GM12865 (cell line): ENCODE data around the gene MOCOS.

Experiments used
- DNase-seq: peaks from one replicate; pipeline ENCODE4 v3.0.0; 2010; ENCODE audit warnings: low read depth
- H3K4me3 ChIP-seq: 2 replicates; pipeline ENCODE4 v1.5.1; 2011; ENCODE audit warnings: mild to moderate bottlenecking, low read depth, low read length, control low read depth
- TF ChIP-seq, protein P1 (sequence below): IDR thresholded peaks from 2 replicates; pipeline ENCODE4 v1.5.1; 2011; ENCODE audit warnings: low read length, control low read depth, low read depth, inconsistent platforms; ENCODE audit not compliant: insufficient read depth; ENCODE audit errors: missing control alignments

Gene MOCOS

DNA sequence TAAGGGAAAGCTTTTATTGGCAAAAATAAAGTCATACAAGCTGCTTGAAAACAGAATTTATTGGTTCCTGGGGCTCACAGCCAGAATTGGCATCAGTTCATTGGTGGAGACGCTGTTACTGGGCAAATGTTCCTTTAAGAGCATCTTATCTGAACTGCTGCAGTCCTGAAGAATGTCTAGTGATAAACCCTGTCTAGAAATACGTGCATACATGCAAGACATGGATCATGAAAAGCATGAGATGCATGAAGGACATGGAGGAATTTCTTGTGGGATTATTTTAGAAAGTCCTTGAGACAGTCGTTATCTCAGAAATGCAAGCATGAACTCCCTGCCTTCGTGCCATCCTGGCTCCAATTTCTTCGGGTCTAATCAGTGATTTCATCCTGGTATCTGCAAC lies 77.7 kb downstream of the MOCOS start:
- DNase-seq = no peak
- no peak overlapping the region for H3K4me3 ChIP-seq
- TF ChIP-seq, protein P1, sequence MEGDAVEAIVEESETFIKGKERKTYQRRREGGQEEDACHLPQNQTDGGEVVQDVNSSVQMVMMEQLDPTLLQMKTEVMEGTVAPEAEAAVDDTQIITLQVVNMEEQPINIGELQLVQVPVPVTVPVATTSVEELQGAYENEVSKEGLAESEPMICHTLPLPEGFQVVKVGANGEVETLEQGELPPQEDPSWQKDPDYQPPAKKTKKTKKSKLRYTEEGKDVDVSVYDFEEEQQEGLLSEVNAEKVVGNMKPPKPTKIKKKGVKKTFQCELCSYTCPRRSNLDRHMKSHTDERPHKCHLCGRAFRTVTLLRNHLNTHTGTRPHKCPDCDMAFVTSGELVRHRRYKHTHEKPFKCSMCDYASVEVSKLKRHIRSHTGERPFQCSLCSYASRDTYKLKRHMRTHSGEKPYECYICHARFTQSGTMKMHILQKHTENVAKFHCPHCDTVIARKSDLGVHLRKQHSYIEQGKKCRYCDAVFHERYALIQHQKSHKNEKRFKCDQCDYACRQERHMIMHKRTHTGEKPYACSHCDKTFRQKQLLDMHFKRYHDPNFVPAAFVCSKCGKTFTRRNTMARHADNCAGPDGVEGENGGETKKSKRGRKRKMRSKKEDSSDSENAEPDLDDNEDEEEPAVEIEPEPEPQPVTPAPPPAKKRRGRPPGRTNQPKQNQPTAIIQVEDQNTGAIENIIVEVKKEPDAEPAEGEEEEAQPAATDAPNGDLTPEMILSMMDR = no peak

DNA sequence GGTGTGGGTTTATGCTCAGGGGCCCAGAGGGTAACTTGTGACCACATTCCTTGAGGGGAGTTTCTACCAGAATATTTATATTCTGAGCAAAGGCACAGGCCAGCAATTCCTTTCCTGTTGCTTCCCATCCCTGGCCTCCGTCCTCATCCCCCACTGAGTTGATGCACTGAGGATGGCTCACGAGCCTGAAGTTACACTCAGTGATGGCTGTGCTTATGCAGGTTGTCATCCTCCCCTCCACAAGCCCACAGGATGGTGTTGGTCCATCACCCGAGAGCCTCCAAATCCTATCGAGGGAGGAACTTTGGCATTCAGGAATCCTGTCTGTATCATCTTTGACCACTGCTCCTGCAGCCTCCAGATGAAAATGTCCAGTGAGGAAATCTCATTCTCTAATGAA lies 81.9 kb downstream of the MOCOS start:
- TF ChIP-seq, protein P1 = no peak
- DNase-seq = no peak
- no peak overlapping the region for H3K4me3 ChIP-seq

DNA sequence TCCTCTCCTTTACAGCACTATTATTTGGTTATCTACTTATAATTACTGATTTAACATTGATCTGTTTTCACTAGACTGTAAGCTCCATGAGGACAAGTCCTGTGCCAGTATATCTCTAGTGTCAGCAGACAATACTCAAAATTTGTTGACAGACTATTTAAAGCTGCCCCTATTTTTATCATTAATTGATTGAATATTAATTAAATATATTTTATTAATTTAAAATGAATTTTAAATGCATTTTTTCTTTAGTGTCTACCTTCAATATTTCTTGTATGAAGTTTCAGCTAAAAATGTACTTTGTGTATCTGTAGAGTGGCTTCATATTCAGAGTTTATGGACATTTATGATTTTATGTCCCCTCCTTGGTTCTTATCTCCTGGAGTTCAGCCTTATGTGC lies 83.9 kb downstream of the MOCOS start:
- H3K4me3 ChIP-seq = no peak overlapping the region
- TF ChIP-seq, protein P1 = no peak
- no peak for DNase-seq

DNA sequence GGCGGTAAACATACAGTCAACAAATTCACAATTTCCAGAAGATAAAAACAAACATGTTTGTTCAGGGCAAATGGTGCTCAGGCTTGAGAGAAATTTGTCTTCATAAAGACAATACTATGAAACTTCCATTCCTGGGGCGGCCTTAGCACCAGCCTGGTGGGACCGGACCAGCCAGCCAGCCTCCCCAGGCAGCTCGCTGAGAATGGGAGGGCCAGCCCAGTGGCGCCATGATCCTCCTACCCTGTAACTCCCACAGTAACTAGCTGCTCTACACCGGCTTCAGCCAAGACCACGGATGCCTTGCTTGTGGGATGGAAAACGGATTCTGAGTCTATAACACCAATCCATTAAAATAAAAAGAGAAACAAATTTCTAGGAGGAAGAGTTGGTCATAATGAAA lies 86.0 kb downstream of the MOCOS start:
- TF ChIP-seq, protein P1 = no peak
- no peak overlapping the region for H3K4me3 ChIP-seq
- no peak for DNase-seq

DNA sequence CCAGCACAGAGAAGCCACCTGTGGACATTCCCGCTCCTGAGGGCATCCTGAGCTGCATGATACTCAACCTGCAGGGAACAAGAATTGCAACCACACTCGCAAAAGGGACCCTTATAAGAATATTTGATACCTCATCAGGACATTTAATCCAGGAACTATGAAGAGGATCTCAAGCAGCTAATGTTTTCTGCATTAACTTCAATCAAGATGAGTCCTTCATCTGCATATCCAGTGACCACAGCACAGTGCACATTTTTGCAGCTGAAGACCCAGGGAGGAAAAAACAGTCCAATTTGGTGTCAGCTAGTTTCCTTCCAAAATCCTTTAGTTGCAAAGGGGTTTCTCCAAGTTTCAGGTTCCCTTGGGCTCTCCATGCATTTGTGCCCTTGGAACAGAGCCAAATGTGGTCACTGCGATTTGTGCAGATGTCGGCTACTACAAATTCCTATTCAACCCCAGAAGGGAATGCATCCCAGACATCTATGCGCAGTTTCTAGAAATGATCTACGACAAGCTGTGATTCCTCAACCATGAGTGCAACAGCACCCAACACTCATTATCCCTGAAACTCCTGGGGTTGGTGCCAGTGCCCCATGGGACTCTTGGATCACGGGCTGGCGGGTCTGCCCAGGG lies 86.9 kb downstream of the MOCOS start:
- TF ChIP-seq, protein P1 = no peak
- no peak overlapping the region for H3K4me3 ChIP-seq
- DNase-seq = no peak

DNA sequence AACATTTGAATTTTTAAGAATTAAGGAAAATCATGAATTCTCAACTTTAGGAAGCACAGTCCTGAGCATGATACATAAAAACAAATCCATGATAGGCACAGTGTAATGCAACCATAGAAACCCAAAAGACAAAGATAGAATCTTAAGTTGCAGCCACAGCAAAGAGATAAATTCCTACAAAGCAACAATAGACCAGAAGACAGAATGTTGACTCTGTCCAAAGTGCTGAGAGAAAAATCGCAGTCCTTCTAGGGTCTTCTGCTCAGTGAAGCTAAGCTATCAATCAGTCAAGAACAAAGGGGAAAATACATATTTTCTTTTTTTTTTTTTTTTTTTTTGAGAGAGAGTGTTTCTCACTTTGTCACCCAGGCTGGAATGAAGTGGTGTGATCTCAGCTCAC lies 88.3 kb downstream of the MOCOS start:
- TF ChIP-seq, protein P1 = no peak
- no peak overlapping the region for H3K4me3 ChIP-seq
- DNase-seq = no peak

DNA sequence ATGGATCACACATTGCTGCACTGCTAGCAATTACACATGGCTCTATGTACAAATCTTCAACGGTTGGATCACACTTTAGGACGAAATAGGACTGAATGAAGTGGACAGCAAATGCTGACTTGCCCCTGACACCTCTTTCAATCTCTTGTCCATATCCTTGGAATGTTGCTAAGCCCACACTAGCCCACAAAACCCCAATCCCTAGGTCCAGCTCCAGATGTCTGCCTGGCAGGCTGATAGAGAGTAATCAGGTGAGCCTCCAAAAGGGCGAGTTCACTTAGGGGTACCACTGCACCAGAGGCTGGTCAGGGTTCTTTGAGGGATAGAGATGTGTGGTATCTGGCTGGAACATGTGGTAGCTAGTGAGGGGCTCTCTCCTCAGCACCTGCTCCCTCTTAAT lies 91.7 kb downstream of the MOCOS start:
- TF ChIP-seq, protein P1 = no peak
- H3K4me3 ChIP-seq = no peak overlapping the region
- no peak for DNase-seq
